K562 (cell line): ENCODE results near the gene DDX20. TPM values are rescaled to one million over a fixed set of nuclear protein-coding genes. Genes with fewer than 3 reads are reported as not detected.
A peak's percentile ranks its signal among the peaks of the same experiment; 100 is the strongest.

Source experiments
- ATAC-seq: fragments of 200-7000 bp; cut with Tn5 transposase; 3 replicates; pipeline ENCODE4 v1.9.1; 2020; ENCODE audit warnings: moderate library complexity
- BruUV-seq: library from RNA; stranded (reverse); fragments of 400-500 nt; replicated peaks from 2 replicates; lab custom pipeline; 2021; lab: Mats Ljungman, UMichigan
- CTCF ChIA-PET: fragments of 300-600 bp; formaldehyde crosslinking; extraction: SDS; loops from one replicate; lab custom pipeline; 2021; ENCODE audit warnings: low intra/inter-chr PET ratio; lab: Yijun Ruan, JAX
- POLR2A ChIA-PET: fragments of 300-600, 350-650 bp; sonication (Branson Sonifier 250); formaldehyde crosslinking; extraction: SDS; loops from one replicate; lab custom pipeline; 2021; ENCODE audit warnings: antibody characterized with exemption, inconsistent platforms; lab: Yijun Ruan, JAX
- DNase-seq, 4 experiments: peaks; one replicate each; pipeline versions ENCODE4 v3.0.0 to v3.0.0-alpha.2; 2011 to 2018; ENCODE audit warnings: low spot score in 3 of 4, mixed read lengths in 3 of 4; ENCODE audit errors: extremely low read depth in 1 of 4
- FAIRE-seq: peaks from 2 replicates; lab custom pipeline; 2011; peaks lifted over from hg19 to GRCh38; lab: Jason Lieb, UNC
- H2AFZ ChIP-seq: 2 replicates; pipeline ENCODE4 v1.6.0; 2011; ENCODE audit warnings: low read depth, low read length, control low read depth, inconsistent platforms
- H3K27ac ChIP-seq: fragments of 200-600 bp; 3 replicates; pipeline ENCODE4 v1.8.0; 2011; ENCODE audit warnings: low read depth, mild to moderate bottlenecking, control low read depth, inconsistent platforms, low read length, moderate library complexity, mixed read lengths; ENCODE audit errors: extremely low read depth
- H3K27me3 ChIP-seq, 2 experiments: fragments of 300-600 bp in 1 of 2; 2 replicates in 1 of 2; 3 replicates in 1 of 2; pipeline versions ENCODE4 v1.6.0 to v1.8.0; 2011; ENCODE audit warnings: inconsistent platforms in 2 of 2, low read length in 2 of 2, mild to moderate bottlenecking in 1 of 2, mixed read lengths in 1 of 2, moderate library complexity in 1 of 2; ENCODE audit not compliant: control insufficient read depth in 2 of 2, insufficient read depth in 2 of 2
- H3K36me3 ChIP-seq: fragments of 300-600 bp; 3 replicates; pipeline ENCODE4 v1.8.0; 2011; ENCODE audit warnings: mild to moderate bottlenecking, low read length, inconsistent platforms; ENCODE audit not compliant: control insufficient read depth, insufficient read depth
- H3K4me1 ChIP-seq, 2 experiments: fragments of 200-600 bp in 1 of 2; replicated peaks in 1 of 2; 2 replicates in 1 of 2; 3 replicates in 1 of 2; pipeline versions ENCODE4 v1.5.1 to v1.8.0; 2011; ENCODE audit warnings: inconsistent platforms in 2 of 2, low read length in 2 of 2, mild to moderate bottlenecking in 1 of 2, mixed read lengths in 1 of 2, moderate library complexity in 1 of 2; ENCODE audit not compliant: control insufficient read depth in 2 of 2, insufficient read depth in 2 of 2
- H3K4me2 ChIP-seq: 2 replicates; pipeline ENCODE4 v1.6.1; 2011; ENCODE audit warnings: low read length, control low read depth, inconsistent platforms, mixed read lengths; ENCODE audit not compliant: insufficient read depth
- H3K4me3 ChIP-seq: fragments of 200-600 bp; sonication (generic), shearing (Covaris generic); 2 replicates; pipeline ENCODE4 v1.5.1; 2016; ENCODE audit warnings: control low read depth, inconsistent platforms
- H3K79me2 ChIP-seq: fragments of 200-600 bp; 3 replicates; pipeline ENCODE4 v1.8.0; 2011; ENCODE audit warnings: low read length, inconsistent platforms; ENCODE audit not compliant: control insufficient read depth, insufficient read depth
- H3K9ac ChIP-seq, 2 experiments: 2 replicates each; pipeline versions ENCODE4 v1.6.0 to v1.6.1; 2011; ENCODE audit warnings: low read depth in 2 of 2, low read length in 2 of 2, control low read depth in 1 of 2, inconsistent platforms in 1 of 2, mild to moderate bottlenecking in 1 of 2, mixed read lengths in 1 of 2; ENCODE audit not compliant: insufficient read depth in 1 of 2
- H3K9me1 ChIP-seq: one replicate; pipeline ENCODE4 v1.6.0; 2011; ENCODE audit warnings: inconsistent platforms, mild to moderate bottlenecking, low read length, moderate library complexity; ENCODE audit not compliant: control insufficient read depth, insufficient read depth
- H3K9me3 ChIP-seq: replicated peaks from 2 replicates; pipeline ENCODE4 v1.5.1; 2011; ENCODE audit warnings: low read depth, low read length, inconsistent platforms; ENCODE audit not compliant: control insufficient read depth, insufficient read depth
- H4K20me1 ChIP-seq: replicated peaks from 2 replicates; pipeline ENCODE4 v1.6.1; 2011; ENCODE audit warnings: low read length, inconsistent platforms, mixed read lengths; ENCODE audit not compliant: control insufficient read depth, insufficient read depth
- CC2D1A ChIP-seq: fragments of 450-650 bp; IDR thresholded peaks from 2 replicates; pipeline ENCODE4 v1.6.1; 2017; ENCODE audit warnings: mild to moderate bottlenecking
- ELK3 ChIP-seq: fragments of 450-650 bp; formaldehyde crosslinking; IDR thresholded peaks from 2 replicates; pipeline ENCODE4 v1.4.0; 2020; ENCODE audit warnings: mild to moderate bottlenecking
- ETV5 ChIP-seq: sonication (generic); formaldehyde crosslinking; IDR thresholded peaks from 2 replicates; pipeline ENCODE4 v1.4.0; 2020; ENCODE audit warnings: low read depth, mild to moderate bottlenecking, missing genetic modification reagents
- HMGXB4 ChIP-seq: sonication (generic); formaldehyde crosslinking; IDR thresholded peaks from 2 replicates; pipeline ENCODE4 v1.8.1; 2023; ENCODE audit warnings: mild to moderate bottlenecking, missing genetic modification reagents
- NCOA6 ChIP-seq: fragments of 450-650 bp; IDR thresholded peaks from 2 replicates; pipeline ENCODE4 v1.6.1; 2017; ENCODE audit warnings: mild to moderate bottlenecking
- PHF8 ChIP-seq: fragments of 200-600 bp; sonication (generic); IDR thresholded peaks from 2 replicates; pipeline ENCODE4 v1.6.1; 2012; ENCODE audit warnings: mixed run types, mild to moderate bottlenecking, inconsistent platforms, low read length, moderate library complexity, borderline replicate concordance
- ZKSCAN8 ChIP-seq: fragments of 200-800 bp; sonication (Bioruptor generic); IDR thresholded peaks from 2 replicates; pipeline ENCODE4 v1.6.1; 2016; ENCODE audit warnings: missing genetic modification characterization, missing compliant biosample characterization
- ZNF143 ChIP-seq: sonication (generic); formaldehyde crosslinking; IDR thresholded peaks from 2 replicates; pipeline ENCODE4 v1.9.0; 2022; ENCODE audit warnings: mild to moderate bottlenecking, missing genetic modification reagents
- ZNF384 ChIP-seq: IDR thresholded peaks from 2 replicates; pipeline ENCODE4 v1.6.1; 2012; ENCODE audit warnings: low read depth, low read length, improper control_type of control experiment
- ZNF561 ChIP-seq: fragments of 450-650 bp; formaldehyde crosslinking; conservative IDR thresholded peaks from 2 replicates; pipeline ENCODE4 v1.4.0; 2020; ENCODE audit warnings: mild to moderate bottlenecking, moderate library complexity
- WGBS: fragments of 100-300 bp; shearing (Covaris generic); methylation state at CpG from one replicate; pipeline ENCODE4 v1.1.6; 2016; ENCODE audit warnings: low coverage, mixed read lengths; ENCODE audit not compliant: insufficient coverage; ENCODE audit errors: missing lambda C conversion rate; 5-methylcytosine and 5-hydroxymethylcytosine counted together
- in situ Hi-C: fragments of 300-500 bp; cut with MboI; formaldehyde crosslinking; loops from 4 replicates; pipeline ENCODE4 v1.15.0; 2018; ENCODE audit warnings: inconsistent platforms, mixed read lengths
- intact Hi-C: fragments of 100-400 bp; cut with micrococcal nuclease; formaldehyde crosslinking; loops from 2 replicates; pipeline ENCODE4 v1.14.2; 2022
- polyA plus RNA-seq, 8 experiments: library from polyadenylated mRNA; depleted of rRNA in 4 of 8; stranded (reverse) in 5 of 8; unstranded in 3 of 8; fragments of >200 nt; fragmentation: Nextera tagmentation in 2 of 8; fragmentation: Illumina TruSeq in 1 of 8; extraction: Ambion mirVana in 2 of 8; extraction: Trizol in 1 of 8; gene quantifications; 2 replicates each; pipeline versions ENCODE4 v1.2.1 to v1.2.3, GENCODE V29; 2011 to 2014; ENCODE audit warnings: inconsistent platforms in 1 of 8, missing spikeins in 1 of 8
- total RNA-seq, 7 experiments: library from RNA; depleted of rRNA in 6 of 7; stranded (reverse); fragments of >200 nt in 6 of 7; fragmentation: Illumina TruSeq in 2 of 7; extraction: Trizol in 2 of 7; gene quantifications; 2 replicates each; pipeline versions ENCODE4 v1.2.1 to v1.2.3, GENCODE V29; 2011 to 2021; ENCODE audit warnings: low replicate concordance in 1 of 7

Gene DDX20
- total and polyA plus RNA-seq, 9 of the 15 experiments (the other 6 are each of a cell fraction or from before 2014, with no cell fraction given) = 8.3 to 33.4 (median 24.5) TPM

- BruUV-seq = no TSS peak
- no peak overlapping the region for H3K9ac ChIP-seq
These were observed 23.0 kb upstream of the DDX20 start for GRCh38 chr1:111732718-111733117.

GRCh38 chr1:111733183-111733991 lies 22.3 kb upstream of the DDX20 start:
- Histone ChIP-seq H3K27ac (no peak overlapping the region), H3K79me2 (no peaks in the 10 kb centered on the region), H4K20me1 (no peaks in the 10 kb centered on the region; the same call in none of the 2 replicates), H3K27me3 (peaks cover 40 to 75% of the 10 kb centered on the region in 2 experiments), H3K9me1 (peaks cover 2% of the 10 kb centered on the region), H3K9ac (peak overlapping the region in 1 of 2 experiments; percentile 3; a peak in 1 of 4 replicates), H3K36me3 (no peaks in the 10 kb centered on the region), H3K4me3 (no peak overlapping the region), H3K9me3 (no peaks in the 10 kb centered on the region), H3K4me1 (peaks cover 4 to 17% of the 10 kb centered on the region in 2 experiments), H2AFZ (peak overlapping the region; percentile 22; the same call in 1 of the 2 replicates), H3K4me2 (no peak overlapping the region; the same call in 1 of the 2 replicates)
- CTCF ChIA-PET = no interaction called here
- in situ Hi-C loops = no loop called here
- FAIRE-seq = peak; percentile 11
- intact Hi-C loops = no loop called here
- no TSS peak for BruUV-seq
- ATAC-seq = peak; percentile 53
- POLR2A ChIA-PET = interaction anchor here (1.9 kb wide), 1 partner anchor 12 kb away, joined by 5 read pairs; no protein-coding TSS in a partner anchor
- 11% methylated on average over 9 of the region's 9 CpGs for WGBS
- peak in 3 of 4 experiments; percentile 47 to 62 (median 48) for DNase-seq
- no peak for TF ChIP-seq ZNF143 (CRISPR knock-in tag)
- peak; percentile 64; the same call in 1 of the 2 replicates for TF ChIP-seq ZKSCAN8 (CRISPR knock-in tag)
- TF ChIP-seq ZNF561 (CRISPR knock-in tag) = no peak
- TF ChIP-seq ETV5 = peak; percentile 49; the same call in 1 of the 2 replicates
- TF ChIP-seq NCOA6 = no peak
- no peak for TF ChIP-seq ZNF384
- TF ChIP-seq ELK3 (CRISPR knock-in tag) = no peak
- no peak for TF ChIP-seq PHF8
- no peak for TF ChIP-seq HMGXB4 (CRISPR knock-in tag)

More at GRCh38 chr1:111732718-111733117, 23.0 kb upstream of the DDX20 start:
- TF ChIP-seq CC2D1A (no peak), ZKSCAN8 (CRISPR knock-in tag) (0 out of 2 replicates have a peak, but pooled peaks have one; percentile 3)
- Histone ChIP-seq H4K20me1 (no peaks in the 10 kb centered on the region; the same call in none of the 2 replicates), H3K27me3 (peaks cover 39 to 69% of the 10 kb centered on the region in 2 experiments), H3K4me2 (no peak overlapping the region), H3K4me3 (no peak overlapping the region), H3K9me3 (no peaks in the 10 kb centered on the region), H3K79me2 (no peaks in the 10 kb centered on the region), H3K36me3 (no peaks in the 10 kb centered on the region), H3K9me1 (peaks cover 2% of the 10 kb centered on the region), H3K4me1 (peaks cover 4 to 11% of the 10 kb centered on the region in 2 experiments), H2AFZ (no peak overlapping the region), H3K27ac (no peak overlapping the region)
- WGBS = 10% methylated on average over 7 of the region's 7 CpGs
- no peak for FAIRE-seq
- CTCF ChIA-PET = no interaction called here
- in situ Hi-C loops = no loop called here
- no peak for ATAC-seq
- POLR2A ChIA-PET = no interaction called here
- no peak for DNase-seq
- intact Hi-C loops = no loop called here
